Neuronal stem cell (in vitro differentiated cells): ENCODE measurements around the gene GSS.
A peak's percentile ranks its signal among the peaks of the same experiment; 100 is the strongest.

Source experiments
- DNase-seq: peaks from one replicate; pipeline ENCODE4 v3.0.0-alpha.2; 2013; ENCODE audit warnings: low spot score
- H2AFZ ChIP-seq: one replicate; pipeline ENCODE4 v1.6.1; 2013; ENCODE audit warnings: mild to moderate bottlenecking, low read length, inconsistent platforms
- H2AK5ac ChIP-seq: 2 replicates; pipeline ENCODE4 v1.6.1; 2013; ENCODE audit warnings: low read depth, mild to moderate bottlenecking, inconsistent platforms, low read length, moderate library complexity, mixed read lengths
- H2BK120ac ChIP-seq: 2 replicates; pipeline ENCODE4 v1.6.1; 2013; ENCODE audit warnings: low read depth, mild to moderate bottlenecking, inconsistent platforms, low read length, moderate library complexity, mixed read lengths
- H2BK12ac ChIP-seq: one replicate; pipeline ENCODE4 v1.6.1; 2013; ENCODE audit warnings: low read length, inconsistent platforms
- H2BK15ac ChIP-seq: 2 replicates; pipeline ENCODE4 v1.6.1; 2013; ENCODE audit warnings: mild to moderate bottlenecking, low read length, inconsistent platforms, mixed read lengths
- H2BK5ac ChIP-seq: one replicate; pipeline ENCODE4 v1.6.1; 2013; ENCODE audit warnings: inconsistent platforms, mild to moderate bottlenecking, low read length, moderate library complexity
- H3K14ac ChIP-seq: one replicate; pipeline ENCODE4 v1.6.1; 2013; ENCODE audit warnings: low read length, inconsistent platforms
- H3K18ac ChIP-seq: 2 replicates; pipeline ENCODE4 v1.6.1; 2013; ENCODE audit warnings: low read length, inconsistent platforms
- H3K23ac ChIP-seq: 2 replicates; pipeline ENCODE4 v1.6.1; 2013; ENCODE audit warnings: low read depth, mild to moderate bottlenecking, mixed read lengths, low read length, inconsistent platforms; ENCODE audit not compliant: poor library complexity
- H3K27ac ChIP-seq: replicated peaks from 3 replicates; pipeline ENCODE4 v1.5.1; 2013; ENCODE audit warnings: low read length, inconsistent platforms
- H3K27me3 ChIP-seq, 3 experiments: 2 replicates each; pipeline ENCODE4 v1.6.1; 2013; ENCODE audit warnings: low read length in 3 of 3, mild to moderate bottlenecking in 2 of 3, inconsistent platforms in 1 of 3, low read depth in 1 of 3, mixed read lengths in 1 of 3, moderate library complexity in 1 of 3; ENCODE audit not compliant: control insufficient read depth in 3 of 3, insufficient read depth in 3 of 3
- H3K36me3 ChIP-seq, 2 donors: replicated peaks in 1 of 2; 2 replicates each; pipeline ENCODE4 v1.6.1; 2013; ENCODE audit warnings: low read length in 2 of 2; ENCODE audit not compliant: control insufficient read depth in 2 of 2, insufficient read depth in 2 of 2
- H3K4ac ChIP-seq: 2 replicates; pipeline ENCODE4 v1.6.1; 2013; ENCODE audit warnings: inconsistent platforms, mild to moderate bottlenecking, low read length, moderate library complexity
- H3K4me1 ChIP-seq, 2 donors: 1 replicate in 1 of 2; 2 replicates in 1 of 2; pipeline ENCODE4 v1.6.1; 2013; ENCODE audit warnings: low read length in 2 of 2, low read depth in 1 of 2; ENCODE audit not compliant: control insufficient read depth in 2 of 2, insufficient read depth in 1 of 2
- H3K4me2 ChIP-seq: one replicate; pipeline ENCODE4 v1.6.1; 2013; ENCODE audit warnings: mild to moderate bottlenecking, low read length, inconsistent platforms; ENCODE audit not compliant: insufficient read depth, poor library complexity, severe bottlenecking
- H3K4me3 ChIP-seq, 2 donors: 2 replicates each; pipeline ENCODE4 v1.5.1; 2013; ENCODE audit warnings: low read length in 2 of 2, mild to moderate bottlenecking in 2 of 2, inconsistent platforms in 1 of 2, moderate library complexity in 1 of 2
- H3K79me1 ChIP-seq: one replicate; pipeline ENCODE4 v1.6.1; 2013; ENCODE audit warnings: low read depth, mild to moderate bottlenecking, inconsistent platforms, low read length, moderate library complexity
- H3K9ac ChIP-seq: one replicate; pipeline ENCODE4 v1.6.1; 2013; ENCODE audit warnings: mild to moderate bottlenecking, low read depth, low read length, inconsistent platforms; ENCODE audit not compliant: poor library complexity
- H3K9me3 ChIP-seq, 2 donors: replicated peaks in 1 of 2; 2 replicates each; pipeline versions ENCODE3 to v1.6.1; 2013; ENCODE audit warnings: low read length in 2 of 2, mild to moderate bottlenecking in 2 of 2, inconsistent platforms in 1 of 2, low read depth in 1 of 2, mixed read lengths in 1 of 2, moderate library complexity in 1 of 2; ENCODE audit not compliant: control insufficient read depth in 2 of 2, insufficient read depth in 1 of 2
- H4K8ac ChIP-seq: one replicate; pipeline ENCODE4 v1.6.1; 2013; ENCODE audit warnings: low read depth, mild to moderate bottlenecking, inconsistent platforms, low read length, moderate library complexity
- H4K91ac ChIP-seq: one replicate; pipeline ENCODE4 v1.6.1; 2013; ENCODE audit warnings: low read length, low read depth, mild to moderate bottlenecking, inconsistent platforms; ENCODE audit not compliant: poor library complexity
- WGBS, 2 donors: extraction: QIAGEN DNeasy Blood & Tissue Kit; methylation state at CpG; one replicate each; pipeline ENCODE4 v1.1.7; 2013; ENCODE audit warnings: missing lambda C conversion rate in 2 of 2, mixed read lengths in 1 of 2; ENCODE audit not compliant: insufficient read length in 2 of 2, insufficient replicate concordance in 1 of 2; ENCODE audit errors: extremely low coverage in 2 of 2; 5-methylcytosine and 5-hydroxymethylcytosine counted together

Gene GSS

GRCh38 chr20:34954904-34955230 is 739 bp downstream of the GSS start:
- H3K4me2 ChIP-seq = peak overlapping the region; percentile 68
- H3K79me1 ChIP-seq = no peaks in the 10 kb centered on the region
- peaks cover 3 to 12% of the 10 kb centered on the region in 2 donors for H3K4me1 ChIP-seq
- H2AK5ac ChIP-seq = no peak overlapping the region
- H2AFZ ChIP-seq = peak overlapping the region; percentile 96
- H3K23ac ChIP-seq = peak overlapping the region; percentile 95
- H2BK15ac ChIP-seq = no peak overlapping the region
- H3K4ac ChIP-seq = no peak overlapping the region
- H2BK12ac ChIP-seq = no peak overlapping the region
- peaks cover 2 to 7% of the 10 kb centered on the region in 2 donors for H3K9me3 ChIP-seq
- WGBS, 2 donors = no CpG with 5 or more reads among the region's 13 CpGs
- H3K9ac ChIP-seq = no peak overlapping the region
- no peak overlapping the region for H3K18ac ChIP-seq
- no peak overlapping the region for H3K14ac ChIP-seq
- no peak overlapping the region for H4K8ac ChIP-seq
- no peaks in the 10 kb centered on the region for H3K27me3 ChIP-seq
- no peak overlapping the region for H2BK5ac ChIP-seq
- H2BK120ac ChIP-seq = no peak overlapping the region
- DNase-seq = no peak
- peak overlapping the region; percentile 83 for H3K27ac ChIP-seq
- H3K4me3 ChIP-seq = peak overlapping the region; percentile 66 to 88
- peaks cover 1 to 14% of the 10 kb centered on the region in 2 donors for H3K36me3 ChIP-seq
- H4K91ac ChIP-seq = no peak overlapping the region

DNA sequence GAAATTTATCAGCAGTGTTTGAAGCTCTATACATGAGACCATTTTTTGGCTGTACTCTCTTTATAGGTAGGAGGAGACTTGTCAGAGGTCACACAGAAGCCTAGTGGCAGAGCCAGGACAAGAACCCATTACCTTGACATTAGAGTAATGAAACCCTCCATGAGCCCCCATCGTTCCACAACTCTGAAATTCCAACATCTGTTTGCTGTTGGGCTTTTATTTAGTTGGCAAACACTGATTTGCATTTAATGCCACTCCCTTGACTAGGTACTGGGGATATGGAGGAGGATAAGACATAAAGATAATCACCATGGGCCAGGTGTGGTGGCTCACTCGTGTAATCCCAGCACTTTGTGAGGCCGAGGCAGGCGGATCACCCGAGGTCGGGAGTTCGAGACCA is 1.6 kb downstream of the GSS start:
- Histone ChIP-seq H3K9ac (no peak overlapping the region), H2AFZ (no peak overlapping the region), H3K79me1 (no peaks in the 10 kb centered on the region), H2BK12ac (no peak overlapping the region), H3K4me3 (no peak overlapping the region), H2BK120ac (no peak overlapping the region), H3K18ac (no peak overlapping the region), H3K27me3 (no peaks in the 10 kb centered on the region), H4K91ac (no peak overlapping the region), H3K4me1 (peaks cover 3 to 12% of the 10 kb centered on the region in 2 donors), H3K9me3 (peaks cover 2 to 7% of the 10 kb centered on the region in 2 donors), H2BK5ac (no peak overlapping the region), H4K8ac (no peak overlapping the region), H3K4ac (no peak overlapping the region), H3K36me3 (peaks cover 1 to 23% of the 10 kb centered on the region in 2 donors), H3K14ac (no peak overlapping the region), H2AK5ac (no peak overlapping the region), H3K23ac (no peak overlapping the region), H3K4me2 (no peak overlapping the region), H2BK15ac (no peak overlapping the region), H3K27ac (no peak overlapping the region)
- WGBS, 2 donors = no CpG with 5 or more reads among the region's 7 CpGs
- DNase-seq = no peak

DNA sequence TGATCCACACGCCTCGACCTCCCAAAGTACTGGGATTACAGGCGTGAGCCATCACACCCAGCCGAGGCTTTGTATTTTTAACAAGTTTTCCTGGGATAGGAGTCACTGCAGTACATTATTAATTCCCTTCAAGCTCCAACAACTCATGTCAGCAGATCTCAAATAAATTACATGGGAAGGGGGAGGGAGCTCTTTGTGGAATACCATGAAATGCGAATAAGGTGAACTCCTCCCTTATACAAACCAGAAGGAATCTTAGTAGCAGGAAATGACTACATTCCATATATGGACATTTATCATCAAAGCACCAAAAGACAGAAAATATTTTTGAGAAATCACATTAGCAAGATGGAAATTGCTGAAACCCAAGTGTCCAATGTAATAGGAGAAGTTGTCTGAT is 2.9 kb downstream of the GSS start:
- Histone ChIP-seq H3K14ac (no peak overlapping the region), H2BK12ac (no peak overlapping the region), H3K9me3 (peaks cover 2 to 4% of the 10 kb centered on the region in 2 donors), H2AK5ac (no peak overlapping the region), H3K9ac (no peak overlapping the region), H3K23ac (no peak overlapping the region), H3K36me3 (peaks cover 1 to 29% of the 10 kb centered on the region in 2 donors), H3K4ac (no peak overlapping the region), H3K27ac (no peak overlapping the region), H3K27me3 (no peaks in the 10 kb centered on the region), H2BK5ac (no peak overlapping the region), H3K18ac (no peak overlapping the region), H4K91ac (no peak overlapping the region), H3K79me1 (no peaks in the 10 kb centered on the region), H3K4me1 (peaks cover 3 to 12% of the 10 kb centered on the region in 2 donors), H4K8ac (no peak overlapping the region), H2BK120ac (no peak overlapping the region), H3K4me3 (no peak overlapping the region), H2AFZ (no peak overlapping the region), H2BK15ac (no peak overlapping the region), H3K4me2 (no peak overlapping the region)
- no peak for DNase-seq
- no CpG with 5 or more reads among the region's 5 CpGs for WGBS, 2 donors

- Histone ChIP-seq H2AFZ (no peak overlapping the region), H3K4ac (no peak overlapping the region), H3K27ac (no peak overlapping the region), H3K27me3 (no peaks in the 10 kb centered on the region), H3K4me2 (no peak overlapping the region), H3K23ac (no peak overlapping the region), H2AK5ac (no peak overlapping the region), H3K79me1 (no peaks in the 10 kb centered on the region), H4K8ac (no peak overlapping the region), H3K18ac (no peak overlapping the region), H2BK15ac (no peak overlapping the region), H3K4me1 (peaks cover 3 to 12% of the 10 kb centered on the region in 2 donors), H3K4me3 (peak overlapping the region in 1 of 2 donors; percentile 44), H3K9ac (no peak overlapping the region), H2BK5ac (no peak overlapping the region), H3K9me3 (peaks cover 0 to 2% of the 10 kb centered on the region in 2 donors), H2BK12ac (no peak overlapping the region), H2BK120ac (no peak overlapping the region), H3K14ac (no peak overlapping the region), H3K36me3 (peaks cover 1 to 35% of the 10 kb centered on the region in 2 donors), H4K91ac (no peak overlapping the region)
- no peak for DNase-seq
- WGBS, 2 donors = no CpG with 5 or more reads among the region's 8 CpGs
Observed at GRCh38 chr20:34951652-34952051, 4.0 kb downstream of the GSS start.
